WI38 (cell line): ENCODE data around the gene SFTPA1.
"Not testable (repeated sequence)": the region's sequence is repeated elsewhere in the genome, so short reads cannot be mapped to it uniquely, and the experiment has no call there.

ENCODE experiments used
- H3K4me3 ChIP-seq: 2 replicates; pipeline ENCODE4 v1.5.1; 2011; ENCODE audit warnings: low read depth, mild to moderate bottlenecking, control low read depth, low read length
- TF ChIP-seq, protein P1 (sequence below): IDR thresholded peaks from 2 replicates; pipeline ENCODE4 v1.5.1; 2012; ENCODE audit warnings: low read depth, mild to moderate bottlenecking, control low read depth, low read length

Gene SFTPA1

DNA sequence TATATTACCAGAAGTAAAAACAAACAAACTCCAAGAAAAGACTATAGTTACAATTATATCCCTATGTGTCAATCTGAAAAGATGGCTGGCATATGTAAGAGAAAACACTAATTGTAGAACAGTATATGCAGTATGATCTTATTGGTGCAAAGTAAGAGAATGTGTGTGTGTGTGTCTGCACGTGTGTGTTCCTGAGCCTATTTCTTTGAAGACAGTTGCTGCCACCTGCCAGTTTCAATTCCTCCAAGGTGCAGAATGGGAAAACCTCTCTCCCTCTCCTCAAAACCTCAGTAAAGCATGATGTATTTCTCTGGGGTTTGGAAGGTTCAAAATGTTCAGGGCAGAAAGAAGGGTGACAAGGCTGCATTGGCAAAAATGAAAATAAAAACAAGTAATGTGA lies 8.8 kb upstream of the SFTPA1 start:
- H3K4me3 ChIP-seq = no peak overlapping the region
- TF ChIP-seq, protein P1, sequence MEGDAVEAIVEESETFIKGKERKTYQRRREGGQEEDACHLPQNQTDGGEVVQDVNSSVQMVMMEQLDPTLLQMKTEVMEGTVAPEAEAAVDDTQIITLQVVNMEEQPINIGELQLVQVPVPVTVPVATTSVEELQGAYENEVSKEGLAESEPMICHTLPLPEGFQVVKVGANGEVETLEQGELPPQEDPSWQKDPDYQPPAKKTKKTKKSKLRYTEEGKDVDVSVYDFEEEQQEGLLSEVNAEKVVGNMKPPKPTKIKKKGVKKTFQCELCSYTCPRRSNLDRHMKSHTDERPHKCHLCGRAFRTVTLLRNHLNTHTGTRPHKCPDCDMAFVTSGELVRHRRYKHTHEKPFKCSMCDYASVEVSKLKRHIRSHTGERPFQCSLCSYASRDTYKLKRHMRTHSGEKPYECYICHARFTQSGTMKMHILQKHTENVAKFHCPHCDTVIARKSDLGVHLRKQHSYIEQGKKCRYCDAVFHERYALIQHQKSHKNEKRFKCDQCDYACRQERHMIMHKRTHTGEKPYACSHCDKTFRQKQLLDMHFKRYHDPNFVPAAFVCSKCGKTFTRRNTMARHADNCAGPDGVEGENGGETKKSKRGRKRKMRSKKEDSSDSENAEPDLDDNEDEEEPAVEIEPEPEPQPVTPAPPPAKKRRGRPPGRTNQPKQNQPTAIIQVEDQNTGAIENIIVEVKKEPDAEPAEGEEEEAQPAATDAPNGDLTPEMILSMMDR = no peak

DNA sequence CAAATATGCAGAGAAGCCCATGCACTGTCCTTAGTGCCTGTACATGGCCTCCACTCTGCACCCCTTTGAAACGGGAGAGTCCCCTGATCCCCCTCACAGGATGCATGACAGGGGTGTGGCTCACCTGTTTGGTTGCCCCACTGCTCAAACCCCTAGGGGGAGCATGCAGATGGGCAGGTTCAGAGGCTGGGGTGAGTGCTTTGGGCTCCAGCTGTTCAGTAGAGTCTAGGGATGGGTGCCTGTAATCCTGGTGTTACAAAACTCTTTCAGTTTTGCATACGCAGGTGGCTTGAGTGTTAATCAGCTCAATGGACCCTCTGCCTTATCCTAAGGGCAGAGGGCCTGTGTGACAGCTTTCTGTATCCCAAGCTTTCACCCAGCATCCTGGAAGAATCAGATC lies 7.8 kb upstream of the SFTPA1 start:
- TF ChIP-seq, protein P1 = no peak
- H3K4me3 ChIP-seq = no peak overlapping the region

DNA sequence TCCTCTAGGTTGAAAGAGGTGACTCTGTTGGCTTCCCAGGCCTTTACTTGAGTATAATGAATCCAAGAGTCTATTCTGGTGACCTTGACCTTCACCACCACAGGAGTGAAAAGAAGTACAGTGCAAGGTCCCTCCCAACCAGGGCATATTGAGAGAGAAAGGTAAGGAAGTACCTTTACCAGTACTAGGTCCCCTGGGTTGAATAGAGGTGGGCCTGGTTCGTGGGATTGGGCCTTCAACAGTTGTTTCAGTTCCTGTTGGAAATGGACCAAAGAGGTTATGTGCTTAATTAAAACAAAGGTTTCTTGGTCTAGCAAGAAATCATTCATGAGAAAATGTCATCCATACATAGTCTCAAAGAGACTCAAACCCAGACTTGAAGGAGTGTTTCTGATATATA lies 6.4 kb upstream of the SFTPA1 start:
- TF ChIP-seq, protein P1 = no peak
- no peak overlapping the region for H3K4me3 ChIP-seq

DNA sequence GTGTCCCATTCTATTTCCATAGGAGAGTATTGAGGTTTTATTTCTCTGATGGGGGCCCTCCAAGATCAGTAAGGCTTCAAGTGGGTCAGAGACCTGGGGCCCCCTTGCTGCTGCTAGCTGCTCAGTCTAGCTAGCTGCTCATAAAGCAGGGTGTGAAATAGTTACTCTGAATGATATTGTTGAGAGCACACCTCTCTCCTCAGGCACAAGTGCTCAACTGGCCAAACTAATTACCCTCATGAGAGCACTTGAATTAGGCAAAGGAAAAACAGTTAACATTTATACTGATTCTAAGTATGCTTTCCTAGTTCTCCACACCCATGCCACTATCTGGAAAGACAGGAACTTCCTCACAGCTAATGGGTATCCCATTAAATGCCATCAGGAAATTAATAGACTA lies 5.4 kb upstream of the SFTPA1 start:
- no peak overlapping the region for H3K4me3 ChIP-seq
- TF ChIP-seq, protein P1 = no peak

DNA sequence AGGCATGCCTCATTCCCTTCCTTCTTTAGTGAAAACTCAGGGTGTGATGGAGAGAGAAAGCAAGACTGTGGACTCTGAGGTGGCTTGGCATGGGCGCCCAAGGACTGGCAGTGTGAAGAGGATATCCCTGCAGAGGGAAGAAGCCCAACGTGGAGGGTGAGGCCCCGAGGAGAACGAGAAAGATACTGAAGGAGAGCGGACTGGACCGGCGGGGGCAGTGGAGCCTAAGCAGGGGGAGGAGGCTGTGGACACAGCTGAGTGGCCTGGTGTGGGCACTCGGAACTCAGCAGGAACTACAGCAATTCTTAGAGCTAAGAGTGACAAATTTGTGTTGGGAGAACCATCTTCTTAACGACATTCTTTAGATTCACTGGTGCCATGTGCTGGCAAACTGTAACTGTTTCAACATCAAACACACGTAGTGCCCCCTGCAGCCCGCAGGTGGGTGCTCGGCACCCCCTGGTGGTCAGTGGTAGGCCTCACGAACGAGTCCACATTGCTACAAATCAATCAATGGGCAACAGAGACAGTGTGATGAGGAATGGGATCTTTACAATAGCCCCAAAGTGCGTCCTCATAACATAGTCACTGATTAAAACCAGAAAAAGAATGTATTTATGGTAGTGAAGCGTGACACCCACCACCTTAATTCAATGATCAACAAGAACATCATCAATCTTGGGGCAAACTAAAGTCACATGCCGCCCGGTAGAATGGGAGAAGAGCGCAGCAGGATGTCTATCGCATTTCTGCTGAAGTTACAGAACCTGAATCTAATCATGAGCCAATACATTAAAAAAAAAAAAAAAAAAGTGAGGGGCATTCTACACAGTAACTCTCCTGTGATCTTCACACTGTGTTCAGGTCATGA lies 2.0 kb upstream of the SFTPA1 start:
- TF ChIP-seq, protein P1 = peak; percentile 54
- H3K4me3 ChIP-seq = no peak overlapping the region

DNA sequence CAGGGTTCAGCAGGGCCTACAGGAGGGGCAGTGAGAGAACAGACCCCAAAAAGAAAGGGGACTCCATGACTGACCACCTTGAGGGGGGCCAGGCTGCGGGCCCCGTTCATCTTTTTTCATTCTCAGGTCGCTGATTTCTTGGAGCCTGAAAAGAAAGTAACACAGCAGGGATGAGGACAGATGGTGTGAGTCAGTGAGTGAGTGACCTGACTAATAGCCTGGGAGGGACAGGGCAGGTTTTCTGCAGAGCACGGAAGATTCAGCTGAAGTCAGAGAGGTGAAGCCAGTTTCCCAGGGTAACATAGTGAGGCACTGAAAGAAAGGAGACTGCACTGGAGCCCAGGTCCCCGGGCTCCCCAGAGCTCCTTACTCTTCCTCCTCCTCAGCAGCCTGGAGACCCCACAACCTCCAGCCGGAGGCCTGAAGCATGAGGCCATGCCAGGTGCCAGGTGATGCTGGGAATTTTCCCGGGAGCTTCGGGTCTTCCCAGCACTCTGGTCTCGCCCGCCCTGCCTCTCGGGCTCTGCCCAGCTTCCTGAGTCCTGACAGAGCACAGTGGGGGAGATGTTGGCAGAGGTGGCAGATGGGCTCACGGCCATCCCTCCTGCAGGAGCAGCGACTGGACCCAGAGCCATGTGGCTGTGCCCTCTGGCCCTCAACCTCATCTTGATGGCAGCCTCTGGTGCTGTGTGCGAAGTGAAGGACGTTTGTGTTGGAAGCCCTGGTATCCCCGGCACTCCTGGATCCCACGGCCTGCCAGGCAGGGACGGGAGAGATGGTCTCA lies 646 bp downstream of the SFTPA1 start:
- H3K4me3 ChIP-seq = not testable (repeated sequence)

DNA sequence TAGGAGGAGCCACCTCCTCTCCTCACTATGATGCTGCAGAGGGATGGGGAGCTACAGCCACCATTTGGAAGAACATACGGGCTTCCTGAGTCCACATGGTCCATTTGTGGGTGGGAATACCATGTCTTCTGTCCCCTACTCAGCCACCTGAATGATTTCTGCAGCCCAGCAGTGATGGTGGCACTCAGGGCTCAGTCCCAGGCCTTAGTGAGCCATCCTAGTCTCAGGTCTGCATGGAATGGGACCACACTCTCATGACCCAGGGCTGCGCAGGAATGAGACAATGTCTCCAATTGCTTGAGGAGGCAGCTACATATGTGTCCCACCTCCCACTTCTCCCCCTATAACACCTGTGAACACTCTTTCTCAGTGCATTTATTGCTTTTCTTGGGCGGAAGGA lies 4.8 kb downstream of the SFTPA1 start:
- H3K4me3 ChIP-seq = no peak overlapping the region
- TF ChIP-seq, protein P1 = no peak
